HepG2 (cell line): ENCODE results near the gene TEAD3. TPM values are rescaled to one million over a fixed set of nuclear protein-coding genes. Genes with fewer than 3 reads are reported as not detected.

ENCODE experiments used
- CEBPG ChIP-seq: IDR thresholded peaks from 2 replicates; pipeline ENCODE4 v1.6.1; 2016
- FIP1L1 ChIP-seq: fragments of 200-400 bp; formaldehyde crosslinking; IDR thresholded peaks from 2 replicates; pipeline ENCODE4 v1.6.1; 2018; ENCODE audit warnings: low read depth, mild to moderate bottlenecking, low read length, moderate library complexity, borderline replicate concordance; ENCODE audit not compliant: insufficient read depth
- FOXM1 ChIP-seq: sonication (generic); formaldehyde crosslinking; IDR thresholded peaks from 2 replicates; pipeline ENCODE4 v1.5.0; 2020; ENCODE audit warnings: missing genetic modification reagents
- HHEX ChIP-seq: IDR thresholded peaks from 2 replicates; pipeline ENCODE4 v1.6.1; 2016; ENCODE audit warnings: control low read depth
- KLF9 ChIP-seq: IDR thresholded peaks from 2 replicates; pipeline ENCODE4 v1.6.1; 2016; ENCODE audit warnings: low read depth
- MAFG ChIP-seq: sonication (generic); formaldehyde crosslinking; IDR thresholded peaks from 2 replicates; pipeline ENCODE4 v1.5.1; 2020; ENCODE audit warnings: mild to moderate bottlenecking, missing genetic modification reagents
- MEF2D ChIP-seq: sonication (generic); formaldehyde crosslinking; IDR thresholded peaks from 2 replicates; pipeline ENCODE4 v1.5.1; 2020; ENCODE audit warnings: mild to moderate bottlenecking, missing genetic modification reagents
- NKX3-1 ChIP-seq: sonication (generic); formaldehyde crosslinking; IDR thresholded peaks from 2 replicates; pipeline ENCODE4 v1.5.0; 2020; ENCODE audit warnings: missing genetic modification reagents
- TEAD2 ChIP-seq: sonication (generic); formaldehyde crosslinking; IDR thresholded peaks from 2 replicates; pipeline ENCODE4 v1.9.0; 2021; ENCODE audit warnings: missing genetic modification reagents
- TOPORS ChIP-seq: sonication (generic); formaldehyde crosslinking; IDR thresholded peaks from 2 replicates; pipeline ENCODE4 v1.8.0; 2023; ENCODE audit warnings: mild to moderate bottlenecking, missing genetic modification reagents
- YEATS2 ChIP-seq: sonication (generic); formaldehyde crosslinking; IDR thresholded peaks from 2 replicates; pipeline ENCODE4 v1.4.0; 2020; ENCODE audit warnings: missing genetic modification reagents, borderline replicate concordance
- ZBTB38 ChIP-seq: sonication (generic); formaldehyde crosslinking; IDR thresholded peaks from 2 replicates; pipeline ENCODE4 v1.5.1; 2020; ENCODE audit warnings: mild to moderate bottlenecking, missing genetic modification reagents
- ZNF280D ChIP-seq: sonication (generic); formaldehyde crosslinking; IDR thresholded peaks from 2 replicates; pipeline ENCODE4 v1.5.1; 2020; ENCODE audit warnings: mild to moderate bottlenecking, missing genetic modification reagents
- ZNF446 ChIP-seq: sonication (generic); formaldehyde crosslinking; IDR thresholded peaks from 2 replicates; pipeline ENCODE4 v1.5.0; 2020; ENCODE audit warnings: mild to moderate bottlenecking, missing genetic modification reagents
- ZNF510 ChIP-seq: sonication (generic); formaldehyde crosslinking; IDR thresholded peaks from 2 replicates; pipeline ENCODE4 v1.4.0; 2020; ENCODE audit warnings: low read depth, mild to moderate bottlenecking, missing genetic modification reagents
- ZNF547 ChIP-seq: sonication (generic); formaldehyde crosslinking; IDR thresholded peaks from 2 replicates; pipeline ENCODE4 v1.5.1; 2020; ENCODE audit warnings: mild to moderate bottlenecking, missing genetic modification reagents
- ZNF552 ChIP-seq: sonication (generic); formaldehyde crosslinking; IDR thresholded peaks from 2 replicates; pipeline ENCODE4 v1.9.0; 2022; ENCODE audit warnings: missing genetic modification reagents, mild to moderate bottlenecking, borderline replicate concordance
- ZNF660 ChIP-seq: sonication (generic); formaldehyde crosslinking; IDR thresholded peaks from 2 replicates; pipeline ENCODE4 v1.5.1; 2020; ENCODE audit warnings: mild to moderate bottlenecking, low read depth, missing genetic modification reagents, borderline replicate concordance
- ZNF761 ChIP-seq: sonication (generic); formaldehyde crosslinking; conservative IDR thresholded peaks from 2 replicates; pipeline ENCODE4 v1.4.0; 2020; ENCODE audit warnings: mild to moderate bottlenecking, missing genetic modification reagents
- ZNF781 ChIP-seq: sonication (generic); formaldehyde crosslinking; IDR thresholded peaks from 2 replicates; pipeline ENCODE4 v1.5.1; 2020; ENCODE audit warnings: borderline replicate concordance, mild to moderate bottlenecking, missing genetic modification reagents; ENCODE audit errors: not compliant biosample characterization
- ZSCAN5A ChIP-seq: sonication (generic); formaldehyde crosslinking; IDR thresholded peaks from 2 replicates; pipeline ENCODE4 v1.8.0; 2022; ENCODE audit warnings: mild to moderate bottlenecking, missing genetic modification reagents, borderline replicate concordance
- polyA plus RNA-seq, 8 experiments: library from polyadenylated mRNA; depleted of rRNA in 3 of 8; stranded (reverse) in 7 of 8; unstranded in 1 of 8; fragments of >200 nt; fragmentation: Illumina TruSeq in 4 of 8; extraction: Trizol in 4 of 8; gene quantifications; 2 replicates each; pipeline versions ENCODE4 v1.2.1 to v1.2.3, GENCODE V29; 2011 to 2016; ENCODE audit warnings: low read depth in 4 of 8, missing spikeins in 1 of 8, mixed read lengths in 1 of 8; ENCODE audit not compliant: insufficient read depth in 1 of 8
- total RNA-seq, 5 experiments: library from RNA; depleted of rRNA; stranded (reverse); fragments of >200 nt; fragmentation: Illumina TruSeq; extraction: Trizol; gene quantifications; 2 replicates each; pipeline ENCODE4 v1.2.3, GENCODE V29; 2016; ENCODE audit warnings: low read depth in 1 of 5
- TF ChIP-seq, protein P1 (sequence below): sonication (generic); formaldehyde crosslinking; IDR thresholded peaks from 2 replicates; pipeline ENCODE4 v1.4.0; 2020; ENCODE audit warnings: mild to moderate bottlenecking, missing genetic modification reagents, borderline replicate concordance
- TF ChIP-seq, protein P2 (sequence below): sonication (generic); formaldehyde crosslinking; IDR thresholded peaks from 2 replicates; pipeline ENCODE4 v1.4.0; 2020; ENCODE audit warnings: mild to moderate bottlenecking, missing genetic modification reagents

TEAD3 gene
- total and polyA plus RNA-seq, 2 of the 13 experiments (the other 11 are each of a cell fraction or from before 2014, with no cell fraction given): 15.1 to 16.5 TPM

GRCh38 chr6:35469751-35470662 lies 26.9 kb downstream of the TEAD3 start (continued):
- TF ChIP-seq ZSCAN5A (CRISPR knock-in tag) (0 out of 2 replicates have a peak, but pooled peaks have one; percentile 34), NKX3-1 (CRISPR knock-in tag) (no peak), ZNF660 (CRISPR knock-in tag) (no peak), ZNF510 (CRISPR knock-in tag) (no peak), ZNF761 (CRISPR knock-in tag) (no peak), MEF2D (CRISPR knock-in tag) (0 out of 2 replicates have a peak, but pooled peaks have one; percentile 17), FOXM1 (CRISPR knock-in tag) (no peak), ZNF280D (CRISPR knock-in tag) (0 out of 2 replicates have a peak, but pooled peaks have one; percentile 29), ZNF446 (CRISPR knock-in tag) (peak; percentile 44; the same call in 1 of the 2 replicates), TEAD2 (CRISPR knock-in tag) (peak; percentile 12; the same call in 1 of the 2 replicates), YEATS2 (no peak), KLF9 (CRISPR knock-in tag) (no peak), ZNF781 (CRISPR knock-in tag) (no peak), CEBPG (no peak), ZNF547 (0 out of 2 replicates have a peak, but pooled peaks have one; percentile 54), ZNF552 (CRISPR knock-in tag) (no peak), HHEX (no peak), TOPORS (CRISPR knock-in tag) (no peak), FIP1L1 (0 out of 2 replicates have a peak, but pooled peaks have one; percentile 26), ZBTB38 (CRISPR knock-in tag) (peak; percentile 11), MAFG (CRISPR knock-in tag) (no peak)
- TF ChIP-seq, protein P1, sequence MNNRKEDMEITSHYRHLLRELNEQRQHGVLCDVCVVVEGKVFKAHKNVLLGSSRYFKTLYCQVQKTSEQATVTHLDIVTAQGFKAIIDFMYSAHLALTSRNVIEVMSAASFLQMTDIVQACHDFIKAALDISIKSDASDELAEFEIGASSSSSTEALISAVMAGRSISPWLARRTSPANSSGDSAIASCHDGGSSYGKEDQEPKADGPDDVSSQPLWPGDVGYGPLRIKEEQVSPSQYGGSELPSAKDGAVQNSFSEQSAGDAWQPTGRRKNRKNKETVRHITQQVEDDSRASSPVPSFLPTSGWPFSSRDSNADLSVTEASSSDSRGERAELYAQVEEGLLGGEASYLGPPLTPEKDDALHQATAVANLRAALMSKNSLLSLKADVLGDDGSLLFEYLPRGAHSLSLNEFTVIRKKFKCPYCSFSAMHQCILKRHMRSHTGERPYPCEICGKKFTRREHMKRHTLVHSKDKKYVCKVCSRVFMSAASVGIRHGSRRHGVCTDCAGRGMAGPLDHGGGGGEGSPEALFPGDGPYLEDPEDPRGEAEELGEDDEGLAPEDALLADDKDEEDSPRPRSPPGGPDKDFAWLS (CRISPR knock-in tag): no peak
- TF ChIP-seq, protein P2, sequence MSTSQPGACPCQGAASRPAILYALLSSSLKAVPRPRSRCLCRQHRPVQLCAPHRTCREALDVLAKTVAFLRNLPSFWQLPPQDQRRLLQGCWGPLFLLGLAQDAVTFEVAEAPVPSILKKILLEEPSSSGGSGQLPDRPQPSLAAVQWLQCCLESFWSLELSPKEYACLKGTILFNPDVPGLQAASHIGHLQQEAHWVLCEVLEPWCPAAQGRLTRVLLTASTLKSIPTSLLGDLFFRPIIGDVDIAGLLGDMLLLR (CRISPR knock-in tag): 0 out of 2 replicates have a peak, but pooled peaks have one; percentile 18
